GM21423 (cell line): ENCODE measurements around the gene CDC34.

Source experiments
- ATAC-seq: cut with Tn5 transposase; IDR thresholded peaks from one replicate; pipeline ENCODE4 v1.9.1; 2021; ENCODE audit warnings: mild to moderate bottlenecking, moderate library complexity; ENCODE audit not compliant: unreplicated experiment

The CDC34 gene

GRCh38 chr19:519449-519865 lies 12.1 kb upstream of the CDC34 start:
- ATAC-seq = no peak

GRCh38 chr19:522726-523125 lies 8.8 kb upstream of the CDC34 start:
- ATAC-seq = no peak

- no peak for ATAC-seq
Measured at GRCh38 chr19:524062-524674, 7.4 kb upstream of the CDC34 start.

- no peak for ATAC-seq
Measured at GRCh38 chr19:525029-525428, 6.5 kb upstream of the CDC34 start.

GRCh38 chr19:525857-526419 lies 5.6 kb upstream of the CDC34 start:
- ATAC-seq = no peak

- no peak for ATAC-seq
Measured at GRCh38 chr19:530134-531008, 1.2 kb upstream of the CDC34 start.

GRCh38 chr19:531009-531752 lies 379 bp upstream of the CDC34 start:
- ATAC-seq = peak; percentile 65

- no peak for ATAC-seq
Measured at GRCh38 chr19:532561-533363, 1.2 kb downstream of the CDC34 start.

GRCh38 chr19:533364-534058 lies 2.0 kb downstream of the CDC34 start:
- no peak for ATAC-seq

- no peak for ATAC-seq
Measured at GRCh38 chr19:534088-534487, 2.5 kb downstream of the CDC34 start.

- ATAC-seq = no peak
Measured at GRCh38 chr19:535017-535835, 3.7 kb downstream of the CDC34 start.

GRCh38 chr19:536031-536880 lies 4.7 kb downstream of the CDC34 start:
- ATAC-seq = no peak

- no peak for ATAC-seq
Measured at GRCh38 chr19:536881-537404, 5.4 kb downstream of the CDC34 start.

- no peak for ATAC-seq
Measured at GRCh38 chr19:538641-539428, 7.3 kb downstream of the CDC34 start.

- no peak for ATAC-seq
Measured at GRCh38 chr19:539429-540030, 8.0 kb downstream of the CDC34 start.

GRCh38 chr19:540867-541637 lies 9.5 kb downstream of the CDC34 start:
- no peak for ATAC-seq
